HEK293T (cell line): ENCODE data around the gene TMEM150B.

Experiments used
- ARNT ChIP-seq: fragments of 450-650 bp; IDR thresholded peaks from 2 replicates; pipeline ENCODE4 v1.6.1; 2017; ENCODE audit warnings: mild to moderate bottlenecking
- BHLHE40 ChIP-seq: fragments of 450-650 bp; IDR thresholded peaks from 2 replicates; pipeline ENCODE4 v1.6.1; 2016; ENCODE audit warnings: mild to moderate bottlenecking, moderate library complexity, borderline replicate concordance
- ELF4 ChIP-seq: fragments of 450-650 bp; IDR thresholded peaks from 2 replicates; pipeline ENCODE4 v1.6.1; 2017; ENCODE audit warnings: antibody characterized with exemption
- FOXA1 ChIP-seq: fragments of 450-650 bp; IDR thresholded peaks from 2 replicates; pipeline ENCODE4 v1.6.1; 2016; ENCODE audit warnings: mild to moderate bottlenecking
- FOXK2 ChIP-seq: fragments of 450-650 bp; IDR thresholded peaks from 2 replicates; pipeline ENCODE4 v1.6.1; 2016; ENCODE audit warnings: mild to moderate bottlenecking
- FOXM1 ChIP-seq: fragments of 450-650 bp; IDR thresholded peaks from 2 replicates; pipeline ENCODE4 v1.6.1; 2017; ENCODE audit warnings: mild to moderate bottlenecking, borderline replicate concordance
- HDGF ChIP-seq: fragments of 450-650 bp; IDR thresholded peaks from 2 replicates; pipeline ENCODE4 v1.6.1; 2017; ENCODE audit warnings: antibody characterized with exemption, borderline replicate concordance
- PKNOX1 ChIP-seq: fragments of 450-650 bp; IDR thresholded peaks from 2 replicates; pipeline ENCODE4 v1.6.1; 2016
- SP1 ChIP-seq: fragments of 450-650 bp; IDR thresholded peaks from 2 replicates; pipeline ENCODE4 v1.6.1; 2017
- SUZ12 ChIP-seq: fragments of 450-650 bp; IDR thresholded peaks from 2 replicates; pipeline ENCODE4 v1.6.1; 2016; ENCODE audit warnings: mild to moderate bottlenecking
- TARDBP ChIP-seq: fragments of 450-650 bp; IDR thresholded peaks from 2 replicates; pipeline ENCODE4 v1.6.1; 2016

- TF ChIP-seq SP1 = no peak
- no peak for TF ChIP-seq SUZ12
- TF ChIP-seq PKNOX1 = no peak
- TF ChIP-seq ELF4 = no peak
- TF ChIP-seq FOXK2 = no peak
- TF ChIP-seq FOXA1 = no peak
- TF ChIP-seq ARNT = no peak
- no peak for TF ChIP-seq HDGF
- TF ChIP-seq TARDBP = no peak
- TF ChIP-seq BHLHE40 = no peak
- TF ChIP-seq FOXM1 = no peak; the same call in 1 of the 2 replicates
Observed at GRCh38 chr19:55283548-55284377, 41.4 kb downstream of the TMEM150B start, which contains the start of gene BRSK1.
